Thoracic aorta (tissue), 2 donors: ENCODE measurements around the gene SDK2. TPM values are rescaled to one million over a fixed set of nuclear protein-coding genes. Genes with fewer than 3 reads are reported as not detected.

Experiments
- ATAC-seq: fragments of 150-250 bp; one replicate; pipeline ENCODE4 v1.8.0; 2017; ENCODE audit warnings: low read depth; ENCODE audit not compliant: insufficient number of reproducible peaks, low FRiP score
- DNase-seq: peaks from one replicate; pipeline ENCODE4 v3.0.0-alpha.2; 2020; ENCODE audit warnings: low spot score
- H3K27ac ChIP-seq, 2 donors: fragments of 200-600 bp; sonication (generic); 1 replicate in 1 of 2; 2 replicates in 1 of 2; pipeline ENCODE4 v1.5.1; 2016; ENCODE audit warnings: mild to moderate bottlenecking in 2 of 2, moderate library complexity in 2 of 2
- H3K27me3 ChIP-seq: fragments of 200-600 bp; sonication (generic); replicated peaks from 2 replicates; pipeline ENCODE4 v1.6.0; 2016; ENCODE audit warnings: mild to moderate bottlenecking; ENCODE audit not compliant: insufficient read depth
- H3K36me3 ChIP-seq: fragments of 200-600 bp; sonication (generic); one replicate; pipeline ENCODE4 v1.5.1; 2016
- H3K4me1 ChIP-seq, 2 donors: fragments of 200-600 bp; sonication (generic); 1 replicate in 1 of 2; 2 replicates in 1 of 2; pipeline versions ENCODE4 v1.5.1 to v1.6.0; 2016; ENCODE audit warnings: low read depth in 2 of 2, mild to moderate bottlenecking in 1 of 2; ENCODE audit not compliant: control insufficient read depth in 1 of 2
- H3K4me3 ChIP-seq: fragments of 200-600 bp; sonication (generic); 2 replicates; pipeline ENCODE4 v1.5.1; 2016; ENCODE audit warnings: mild to moderate bottlenecking
- H3K9me3 ChIP-seq: fragments of 200-600 bp; sonication (generic); 2 replicates; pipeline ENCODE4 v1.5.1; 2016
- total RNA-seq, 2 donors: library from RNA; depleted of rRNA; stranded (reverse); fragments of >200 nt; gene quantifications; one replicate each; pipeline versions ENCODE4 v1.1.0 to v1.2.3, GENCODE V29; 2016
- TF ChIP-seq, protein P1 (sequence below): fragments of 200-600 bp; sonication (generic); IDR thresholded peaks from one replicate; pipeline ENCODE4 v1.5.1; 2019; ENCODE audit warnings: antibody characterized with exemption

SDK2 gene
- total RNA-seq, 2 donors from 2014 or later: 6.0 to 8.9 TPM

DNA sequence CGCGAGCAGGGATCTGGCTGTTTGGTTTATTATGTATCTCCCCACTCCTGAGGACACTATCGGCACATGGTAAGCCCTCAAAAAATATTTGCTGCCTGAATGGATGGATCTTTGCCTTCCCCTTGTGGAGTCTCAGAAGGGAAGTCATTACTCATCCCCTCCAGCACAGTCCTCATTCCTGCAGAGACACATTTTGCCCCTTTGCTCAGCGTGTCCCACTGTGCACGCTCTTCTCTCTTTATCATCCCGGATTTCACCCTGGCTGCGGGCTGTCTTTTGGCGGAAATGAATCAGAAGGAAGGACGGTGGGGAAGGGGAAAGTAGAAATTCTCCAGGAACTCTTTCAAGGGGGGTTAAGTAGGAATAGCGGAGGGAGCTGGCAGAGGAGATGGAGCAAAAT, 207.3 kb downstream of the SDK2 start:
- Histone ChIP-seq H3K36me3 (no peaks in the 10 kb centered on the region), H3K27ac (no peak overlapping the region), H3K9me3 (no peaks in the 10 kb centered on the region), H3K4me3 (no peak overlapping the region), H3K27me3 (no peaks in the 10 kb centered on the region), H3K4me1 (no peaks in the 10 kb centered on the region)
- no peak for DNase-seq
- no peak for ATAC-seq
- TF ChIP-seq, protein P1, sequence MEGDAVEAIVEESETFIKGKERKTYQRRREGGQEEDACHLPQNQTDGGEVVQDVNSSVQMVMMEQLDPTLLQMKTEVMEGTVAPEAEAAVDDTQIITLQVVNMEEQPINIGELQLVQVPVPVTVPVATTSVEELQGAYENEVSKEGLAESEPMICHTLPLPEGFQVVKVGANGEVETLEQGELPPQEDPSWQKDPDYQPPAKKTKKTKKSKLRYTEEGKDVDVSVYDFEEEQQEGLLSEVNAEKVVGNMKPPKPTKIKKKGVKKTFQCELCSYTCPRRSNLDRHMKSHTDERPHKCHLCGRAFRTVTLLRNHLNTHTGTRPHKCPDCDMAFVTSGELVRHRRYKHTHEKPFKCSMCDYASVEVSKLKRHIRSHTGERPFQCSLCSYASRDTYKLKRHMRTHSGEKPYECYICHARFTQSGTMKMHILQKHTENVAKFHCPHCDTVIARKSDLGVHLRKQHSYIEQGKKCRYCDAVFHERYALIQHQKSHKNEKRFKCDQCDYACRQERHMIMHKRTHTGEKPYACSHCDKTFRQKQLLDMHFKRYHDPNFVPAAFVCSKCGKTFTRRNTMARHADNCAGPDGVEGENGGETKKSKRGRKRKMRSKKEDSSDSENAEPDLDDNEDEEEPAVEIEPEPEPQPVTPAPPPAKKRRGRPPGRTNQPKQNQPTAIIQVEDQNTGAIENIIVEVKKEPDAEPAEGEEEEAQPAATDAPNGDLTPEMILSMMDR: no peak

- H3K36me3 ChIP-seq: no peaks in the 10 kb centered on the region
- ATAC-seq: no peak
- H3K27me3 ChIP-seq: no peaks in the 10 kb centered on the region
Measured at GRCh38 chr17:73435412-73435811, 208.8 kb downstream of the SDK2 start.

GRCh38 chr17:73434154-73434553, 210.1 kb downstream of the SDK2 start:
- ATAC-seq (no peak), DNase-seq (no peak)
- no peaks in the 10 kb centered on the region for H3K27me3 ChIP-seq
- H3K4me3 ChIP-seq: no peak overlapping the region
- H3K9me3 ChIP-seq: no peaks in the 10 kb centered on the region
- TF ChIP-seq, protein P1: no peak
- no peak overlapping the region for H3K27ac ChIP-seq
- no peaks in the 10 kb centered on the region for H3K4me1 ChIP-seq
- no peaks in the 10 kb centered on the region for H3K36me3 ChIP-seq

More at GRCh38 chr17:73435412-73435811, 208.8 kb downstream of the SDK2 start:
- Histone ChIP-seq H3K27ac (no peak overlapping the region), H3K9me3 (no peaks in the 10 kb centered on the region), H3K4me1 (no peaks in the 10 kb centered on the region), H3K4me3 (no peak overlapping the region)
- no peak for DNase-seq
- TF ChIP-seq, protein P1: no peak

DNA sequence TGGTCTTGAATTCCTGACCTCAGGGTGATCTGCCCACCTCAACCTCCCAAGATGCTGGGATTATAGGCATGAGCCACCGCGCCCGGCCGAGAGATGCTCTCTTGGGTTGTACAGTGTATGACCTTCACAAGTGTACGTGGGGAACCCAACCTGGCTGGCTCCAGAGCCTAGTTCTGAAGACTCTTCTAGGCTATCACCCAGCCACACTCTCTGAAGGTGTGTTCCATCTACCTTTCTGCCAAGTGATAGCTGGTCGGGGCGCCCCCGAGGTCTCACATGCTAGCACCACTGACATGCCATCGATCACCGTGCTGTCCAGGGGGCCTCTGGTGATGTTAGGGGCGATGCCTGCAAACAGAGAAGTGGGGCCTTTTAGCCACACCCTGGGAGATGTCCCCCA, 210.7 kb downstream of the SDK2 start:
- H3K36me3 ChIP-seq: no peaks in the 10 kb centered on the region
- H3K27ac ChIP-seq: no peak overlapping the region
- H3K4me1 ChIP-seq: no peaks in the 10 kb centered on the region
- TF ChIP-seq, protein P1: no peak
- no peak for ATAC-seq
- H3K27me3 ChIP-seq: no peaks in the 10 kb centered on the region
- H3K4me3 ChIP-seq: no peak overlapping the region
- no peak for DNase-seq
- H3K9me3 ChIP-seq: no peaks in the 10 kb centered on the region

- Histone ChIP-seq H3K4me3 (no peak overlapping the region), H3K9me3 (no peaks in the 10 kb centered on the region), H3K4me1 (no peaks in the 10 kb centered on the region), H3K36me3 (no peaks in the 10 kb centered on the region), H3K27ac (no peak overlapping the region), H3K27me3 (no peaks in the 10 kb centered on the region)
- DNase-seq: no peak
- TF ChIP-seq, protein P1: no peak
- ATAC-seq: no peak
Measured at GRCh38 chr17:73432624-73433190, 211.5 kb downstream of the SDK2 start.
